ENCODE results near the gene MAN1B1.
"Not testable (repeated sequence)": the region's sequence is repeated elsewhere in the genome, so short reads cannot be mapped to it uniquely, and the experiment has no call there.

Gene MAN1B1

DNA sequence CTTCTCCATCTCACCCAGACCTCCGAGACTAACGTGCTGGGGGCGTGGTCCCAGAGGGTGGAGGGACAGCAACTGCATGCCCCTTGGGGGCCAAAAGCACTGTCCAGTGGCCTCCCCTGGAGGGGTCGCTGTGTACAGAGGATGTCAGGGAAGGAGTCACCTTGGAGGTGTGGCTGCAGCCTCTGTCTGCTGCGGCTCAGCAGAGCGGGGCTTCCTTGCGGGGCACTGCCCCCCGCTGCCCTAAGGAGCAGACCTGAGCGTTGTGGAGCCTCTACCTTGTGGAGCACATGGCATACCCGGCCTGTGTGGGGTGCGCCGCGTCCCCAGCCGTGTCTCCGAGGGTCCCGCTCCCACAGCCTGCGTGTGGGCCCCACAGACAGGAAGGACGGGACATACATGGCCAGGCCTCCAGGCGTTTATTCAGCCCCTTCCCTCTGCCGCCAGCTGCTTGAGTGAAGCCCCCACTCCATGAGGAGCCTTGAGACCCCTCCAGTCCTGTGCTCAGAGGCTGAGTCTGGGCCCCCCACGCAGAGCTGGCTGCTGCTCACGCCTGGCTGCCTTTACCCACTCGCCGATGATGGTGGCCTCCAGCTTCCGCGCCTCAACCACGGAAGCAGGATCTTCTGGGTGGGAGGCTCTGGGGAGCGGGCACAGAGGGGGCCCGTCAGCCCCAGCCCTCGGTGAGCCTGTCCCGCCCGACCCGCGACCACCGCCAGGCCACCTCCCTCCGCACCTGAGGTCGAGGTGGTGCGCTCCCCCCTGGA lies 23.5 kb downstream of the MAN1B1 start:
- in situ Hi-C loops (cut with HindIII; ENCODE audit: low sequenced_read_pairs), result no loop called here

DNA sequence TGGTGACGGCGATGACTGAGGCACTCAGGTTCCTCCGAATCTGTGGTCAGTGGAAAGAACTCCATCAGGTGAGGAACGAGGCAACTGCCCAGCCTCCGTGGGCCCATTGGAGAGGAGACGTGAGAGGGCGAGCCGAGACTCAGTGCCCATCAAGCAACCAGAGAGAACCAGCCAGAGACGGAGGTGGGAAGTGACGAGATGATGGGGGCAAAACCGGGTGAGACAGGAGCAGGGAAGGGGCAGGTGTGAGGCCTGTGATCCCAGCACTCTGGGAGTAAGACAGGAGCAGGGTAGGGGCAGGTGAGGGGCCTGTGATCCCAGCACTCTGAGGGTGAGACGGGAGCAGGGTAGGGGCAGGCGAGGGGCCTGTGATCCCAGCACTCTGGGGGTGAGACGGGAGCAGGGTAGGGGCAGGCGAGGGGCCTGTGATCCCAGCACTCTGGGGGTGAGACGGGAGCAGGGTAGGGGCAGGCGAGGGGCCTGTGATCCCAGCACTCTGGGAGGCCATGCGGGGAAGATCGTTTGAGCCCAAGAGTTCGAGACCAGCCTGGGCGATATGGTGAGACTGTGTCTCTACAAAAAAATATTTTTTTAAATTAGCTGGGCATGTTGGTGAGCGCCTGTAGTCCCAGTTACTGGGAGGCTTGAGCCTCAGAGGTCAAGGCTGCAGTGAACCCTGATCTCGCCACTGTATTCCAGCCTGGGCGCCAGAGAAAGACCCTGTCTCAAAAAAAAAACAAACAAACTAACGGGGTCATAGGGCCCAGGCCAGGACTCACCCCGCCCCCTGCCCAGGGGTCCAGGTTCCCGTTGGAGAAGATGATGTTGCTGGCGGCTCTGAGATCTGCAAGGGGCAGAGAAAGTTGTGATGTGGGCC lies 24.4 kb downstream of the MAN1B1 start:
- in situ Hi-C loops (cut with HindIII; ENCODE audit: low sequenced_read_pairs), result no loop called here

DNA sequence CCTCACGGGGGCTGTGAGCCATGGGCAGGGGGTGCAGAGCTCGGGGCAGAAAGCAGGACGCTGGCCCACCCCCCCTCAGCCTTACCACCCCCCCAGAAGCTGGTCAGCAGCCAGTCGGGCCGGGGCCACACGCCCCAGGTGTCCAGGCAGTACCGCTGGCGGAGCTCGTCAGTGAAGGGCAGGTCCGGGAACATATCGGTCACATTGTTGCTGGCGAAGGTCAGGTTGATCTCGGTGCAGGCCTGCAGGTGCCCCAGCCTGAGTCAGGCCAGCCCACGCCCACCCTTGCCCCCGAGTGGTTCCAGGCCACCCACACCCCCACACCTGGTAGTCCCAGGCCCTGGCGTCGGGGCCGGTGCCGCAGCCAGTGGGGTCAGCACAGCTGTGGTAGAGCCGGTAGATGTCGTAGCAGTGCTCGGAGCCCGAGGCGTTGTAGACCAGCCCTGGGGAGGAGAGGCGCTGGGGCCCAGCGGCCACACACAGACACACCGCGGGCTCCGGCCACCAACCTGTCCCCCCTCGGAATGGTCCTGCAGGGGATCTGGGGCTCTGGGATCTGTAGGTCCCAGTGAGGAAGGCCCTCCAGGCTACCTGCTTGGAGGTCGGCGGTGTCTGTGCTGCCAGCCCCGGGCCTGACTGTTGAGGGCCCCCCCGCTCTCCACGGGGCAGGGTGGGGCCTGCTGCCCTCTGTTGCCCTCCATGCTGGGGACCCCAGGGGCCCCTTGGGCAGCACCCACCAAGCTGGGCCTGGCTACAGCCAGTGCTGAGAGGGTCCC lies 25.2 kb downstream of the MAN1B1 start:
- in situ Hi-C loops (cut with HindIII; ENCODE audit: low sequenced_read_pairs), result no loop called here

DNA sequence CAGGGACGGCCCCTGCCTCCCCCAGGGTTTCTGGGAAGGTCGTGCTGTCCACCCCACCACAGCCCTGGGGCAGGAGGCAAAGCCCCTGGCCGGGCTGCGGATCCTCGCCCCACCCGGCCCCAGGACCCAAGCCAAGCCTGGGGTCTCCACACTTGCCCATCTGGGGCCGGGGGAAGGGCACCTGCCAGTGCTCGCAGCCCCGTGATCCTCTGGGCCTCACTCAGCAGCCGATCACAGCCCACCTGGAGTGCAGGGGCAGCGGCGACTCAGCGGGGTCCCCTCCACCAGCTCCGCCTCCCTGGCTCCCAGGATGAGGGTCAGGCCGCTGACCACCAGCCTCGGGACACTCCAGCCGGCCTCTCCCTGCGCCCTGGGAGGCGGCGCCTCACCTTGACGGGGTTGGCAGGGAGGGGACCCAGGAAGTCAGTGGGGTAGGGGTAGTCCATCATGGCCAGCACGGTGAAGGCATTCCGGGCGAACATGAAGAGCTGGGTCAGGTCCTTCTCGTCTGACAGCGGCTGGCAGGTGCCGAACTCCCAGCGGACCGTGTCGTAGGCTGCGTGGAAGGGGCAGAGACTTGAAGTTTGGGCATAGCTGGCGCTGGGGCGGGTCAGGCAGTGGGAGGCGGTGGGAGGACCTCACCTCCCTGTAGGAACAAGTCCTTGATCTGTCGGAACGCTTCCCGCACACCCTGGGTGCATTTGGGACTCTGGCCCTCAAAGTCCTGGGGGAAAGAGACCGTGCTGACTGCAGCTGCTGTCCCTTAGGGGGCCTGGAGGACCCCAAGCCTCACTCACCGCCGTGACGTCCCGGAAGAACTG lies 26.0 kb downstream of the MAN1B1 start:
- in situ Hi-C loops (cut with HindIII; ENCODE audit: low sequenced_read_pairs), result no loop called here

DNA sequence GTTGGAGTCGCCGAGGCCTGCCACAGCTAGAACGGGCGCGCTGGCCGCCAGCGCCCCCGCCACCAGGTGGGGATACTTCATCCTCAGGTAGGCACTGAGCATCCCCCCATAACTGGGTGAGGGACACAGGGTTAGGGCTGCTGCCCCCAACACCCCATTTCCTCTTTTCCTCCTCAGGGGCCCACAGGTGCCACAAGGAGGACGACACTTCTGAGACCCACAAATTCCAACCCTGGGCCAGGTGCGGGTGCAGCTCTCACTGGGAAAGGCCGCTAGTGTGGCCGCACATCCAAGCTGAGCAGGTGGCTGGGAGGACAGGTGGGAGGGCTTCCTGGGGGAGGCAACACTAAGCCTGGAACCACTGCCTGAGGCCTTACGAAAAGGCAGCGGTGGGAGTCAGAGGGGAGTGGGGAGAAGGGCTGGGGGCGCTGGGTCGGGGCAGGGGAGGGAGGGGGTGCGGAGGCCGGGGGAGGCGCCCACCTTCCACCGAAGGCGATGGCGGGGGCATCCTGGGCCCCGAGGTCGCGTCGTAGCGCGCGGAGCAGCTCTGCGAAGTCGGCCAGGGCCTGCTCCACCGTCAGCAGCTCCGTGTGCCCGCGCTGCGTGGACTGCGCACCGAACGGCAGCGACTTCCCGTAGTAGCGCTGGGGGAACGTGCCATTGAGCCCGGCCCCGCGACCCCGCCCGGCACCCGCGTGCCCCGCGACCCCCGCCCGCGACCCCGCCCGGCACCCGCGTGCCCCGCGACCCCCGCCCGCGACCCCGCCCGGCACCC lies 26.8 kb downstream of the MAN1B1 start:
- in situ Hi-C loops (cut with HindIII; ENCODE audit: low sequenced_read_pairs), result no loop called here

DNA sequence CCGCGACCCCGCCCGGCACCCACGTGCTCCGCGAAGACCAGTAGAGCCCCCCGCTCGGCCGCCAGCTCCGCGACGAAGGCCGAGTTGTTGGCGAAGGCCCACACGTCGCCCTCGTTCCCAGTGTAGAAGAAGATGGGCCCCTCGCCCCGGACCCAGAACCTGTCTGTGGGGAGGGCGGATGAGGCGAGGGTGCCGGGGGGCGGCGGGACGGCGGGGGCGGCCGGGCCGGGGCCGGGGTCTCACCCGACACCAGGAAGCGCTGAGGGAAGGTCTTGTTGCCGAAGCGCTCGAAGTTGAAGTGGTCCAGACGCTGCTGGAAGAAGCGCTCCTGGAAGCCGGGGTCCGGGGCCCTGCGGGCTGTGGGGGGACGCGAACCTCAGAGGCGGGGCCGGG lies 27.4 kb downstream of the MAN1B1 start:
- in situ Hi-C loops (cut with HindIII; ENCODE audit: low sequenced_read_pairs), result no loop called here

DNA sequence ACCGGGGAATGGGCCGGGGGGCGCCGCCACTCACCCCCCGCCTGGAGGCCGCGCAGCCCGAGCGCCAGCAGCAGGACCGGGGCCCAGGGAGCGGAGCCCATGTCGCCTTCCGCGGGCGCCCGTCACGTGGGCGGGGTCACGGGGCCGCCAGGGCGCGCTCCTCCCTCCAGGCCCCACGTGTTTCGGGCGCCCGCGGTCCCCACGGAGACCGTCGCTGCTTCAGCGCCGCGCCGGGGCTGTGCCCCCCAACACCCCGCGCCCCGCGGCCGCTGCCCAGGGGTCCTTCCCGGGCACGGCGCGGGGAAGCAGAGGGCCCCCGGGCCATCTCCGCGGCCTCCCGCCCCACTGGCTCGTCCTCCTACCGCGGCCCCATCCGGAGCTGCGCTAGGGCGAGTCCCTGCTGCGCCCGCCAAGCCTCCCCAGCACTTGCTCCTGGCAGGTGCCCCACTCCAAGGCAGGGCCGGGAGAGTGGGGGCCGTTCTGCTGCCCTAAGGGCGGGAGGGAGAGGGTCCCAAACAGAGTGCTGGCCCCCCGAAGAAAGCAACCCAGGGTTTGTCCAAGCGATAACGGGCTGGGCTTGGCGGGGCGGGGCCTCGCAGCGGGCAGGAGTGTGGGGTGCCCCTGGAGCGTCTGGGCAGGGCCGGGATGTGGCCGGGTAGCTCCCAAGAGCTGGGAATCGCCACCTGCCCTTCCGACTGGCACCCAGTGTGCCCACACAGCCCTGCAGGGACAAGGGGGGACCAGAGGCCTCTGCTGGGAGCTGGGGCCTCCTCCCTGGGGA lies 28.0 kb downstream of the MAN1B1 start, which contains the start of gene DPP7:
TSS of gene DPP7 (minus strand) at position 121 of the 781 bp plus-strand sequence. CDS start at position 101, 20 bp downstream.
- in situ Hi-C loops (cut with HindIII; ENCODE audit: low sequenced_read_pairs), result no loop called here

DNA sequence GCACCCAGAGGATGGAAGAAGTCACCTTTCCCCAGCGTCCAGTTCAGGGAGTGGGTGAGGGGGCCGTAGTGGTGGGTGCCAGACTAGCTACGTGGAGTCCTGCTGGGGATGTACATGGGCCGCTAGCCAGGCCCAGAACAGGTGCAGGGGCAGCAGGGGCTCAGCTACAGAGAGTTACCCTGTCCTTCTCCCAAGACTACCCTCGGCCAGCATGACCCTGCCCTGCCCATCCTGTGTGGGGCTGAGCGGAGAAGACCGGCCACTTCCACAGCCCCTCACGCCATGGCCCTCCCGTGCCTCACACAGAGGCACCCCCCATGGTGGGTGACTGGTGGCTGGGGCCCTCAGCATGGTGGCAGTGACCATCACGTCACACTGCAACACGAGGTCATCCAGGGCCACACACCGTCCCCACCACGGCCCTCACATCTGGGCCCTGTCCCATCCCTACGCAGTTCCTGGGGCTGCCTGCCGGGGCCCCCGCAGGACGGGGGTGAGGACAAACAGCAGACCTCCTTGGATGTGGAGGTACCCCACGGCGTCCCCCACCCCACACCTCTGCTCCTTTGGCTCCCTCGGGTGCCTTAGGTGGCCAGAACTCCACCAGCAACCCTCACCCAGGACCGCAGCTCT lies 28.7 kb downstream of the MAN1B1 start:
- in situ Hi-C loops (cut with HindIII; ENCODE audit: low sequenced_read_pairs), result no loop called here

DNA sequence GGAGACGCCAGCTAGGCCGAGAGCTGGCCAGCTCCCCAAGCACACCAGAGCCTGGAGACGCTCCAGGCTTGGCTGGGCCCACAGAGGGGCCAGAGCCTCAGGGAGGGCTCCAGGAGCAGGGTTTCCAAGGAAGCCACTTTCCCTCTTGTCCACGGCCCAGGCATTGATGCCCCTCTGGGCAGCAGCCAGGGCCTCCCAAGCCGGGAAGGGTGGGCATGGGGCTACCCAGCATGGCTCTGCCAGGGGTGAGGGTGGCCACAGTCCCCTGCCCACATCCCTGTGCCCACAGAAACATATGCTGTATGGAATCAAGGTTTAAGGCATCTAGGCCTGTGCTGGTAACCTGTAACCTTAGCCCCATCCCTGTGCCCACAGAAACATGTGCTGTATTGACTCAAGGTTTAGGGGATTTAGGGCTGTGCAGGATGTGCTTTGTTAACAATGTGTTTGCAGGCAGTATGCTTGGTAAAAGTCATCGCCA lies 29.3 kb downstream of the MAN1B1 start:
- in situ Hi-C loops (cut with HindIII; ENCODE audit: low sequenced_read_pairs), result no loop called here

DNA sequence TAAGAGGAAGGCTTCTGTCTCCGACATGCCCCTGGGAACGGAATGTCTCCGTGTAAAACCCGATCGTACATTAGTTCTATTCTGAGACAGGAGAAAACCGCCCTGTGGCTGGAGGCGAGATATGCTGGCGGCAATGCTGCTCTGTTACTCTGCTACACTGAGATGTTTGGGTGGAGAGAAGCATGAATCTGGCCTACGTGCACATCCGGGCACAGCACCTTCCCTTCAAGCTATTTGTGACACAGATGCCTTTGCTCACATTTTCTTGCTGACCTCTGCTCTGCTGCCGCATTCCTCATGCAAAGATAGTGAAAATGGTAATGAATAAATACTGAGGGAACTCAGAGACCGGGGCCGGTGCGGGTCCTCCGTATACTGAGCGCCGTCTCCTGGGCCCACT lies 29.9 kb downstream of the MAN1B1 start:
- in situ Hi-C loops (cut with HindIII; ENCODE audit: low sequenced_read_pairs), result no loop called here

DNA sequence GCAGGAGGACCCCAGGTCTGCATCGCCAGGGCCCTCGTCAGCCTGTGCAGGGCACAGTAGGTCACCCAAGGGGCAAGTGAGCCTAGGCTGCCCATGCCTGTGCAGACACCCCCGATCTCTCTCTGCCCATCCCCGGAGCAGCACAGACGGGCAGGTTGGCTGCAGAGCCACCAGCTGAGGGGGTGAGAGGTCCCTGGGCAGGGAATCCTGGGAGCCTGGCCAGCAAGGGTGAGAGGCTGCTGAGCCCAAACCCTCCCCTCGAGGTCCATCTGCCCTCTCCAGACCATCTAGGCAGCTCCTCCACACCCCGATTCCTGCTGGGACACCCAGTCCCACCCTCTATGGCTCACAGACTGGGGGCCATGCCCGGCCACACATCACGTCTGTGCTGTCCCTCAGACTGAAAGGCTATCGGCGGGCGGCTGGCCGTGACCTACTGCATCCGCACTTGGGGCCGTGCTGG lies 30.5 kb downstream of the MAN1B1 start:
- in situ Hi-C loops (cut with HindIII; ENCODE audit: low sequenced_read_pairs), result no loop called here

DNA sequence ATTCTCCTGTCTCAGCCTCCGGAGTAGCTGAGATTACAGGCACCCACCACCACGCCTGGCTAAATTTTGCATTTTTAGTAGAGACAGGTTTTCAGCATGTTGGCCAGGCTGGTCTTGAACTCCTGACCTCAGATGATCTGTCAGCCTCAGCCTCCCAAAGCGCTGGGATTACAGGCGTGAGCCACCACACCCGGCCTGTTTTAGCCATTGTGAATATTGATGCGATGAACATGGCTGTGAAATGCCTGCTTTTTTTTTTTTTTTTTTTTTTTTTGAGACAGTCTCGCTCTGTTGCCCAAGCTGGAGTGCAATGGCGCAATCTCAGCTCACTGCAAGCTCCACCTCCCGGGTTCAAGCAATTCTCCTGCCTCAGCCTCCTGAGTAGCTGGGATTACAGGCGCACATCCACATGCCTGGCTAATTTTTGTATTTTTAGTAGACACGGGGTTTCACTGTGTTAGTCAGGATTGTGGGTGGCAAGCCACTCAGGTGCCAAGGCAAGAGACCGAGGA lies 31.4 kb downstream of the MAN1B1 start:
- in situ Hi-C loops (cut with HindIII; ENCODE audit: low sequenced_read_pairs), result not testable (repeated sequence)

DNA sequence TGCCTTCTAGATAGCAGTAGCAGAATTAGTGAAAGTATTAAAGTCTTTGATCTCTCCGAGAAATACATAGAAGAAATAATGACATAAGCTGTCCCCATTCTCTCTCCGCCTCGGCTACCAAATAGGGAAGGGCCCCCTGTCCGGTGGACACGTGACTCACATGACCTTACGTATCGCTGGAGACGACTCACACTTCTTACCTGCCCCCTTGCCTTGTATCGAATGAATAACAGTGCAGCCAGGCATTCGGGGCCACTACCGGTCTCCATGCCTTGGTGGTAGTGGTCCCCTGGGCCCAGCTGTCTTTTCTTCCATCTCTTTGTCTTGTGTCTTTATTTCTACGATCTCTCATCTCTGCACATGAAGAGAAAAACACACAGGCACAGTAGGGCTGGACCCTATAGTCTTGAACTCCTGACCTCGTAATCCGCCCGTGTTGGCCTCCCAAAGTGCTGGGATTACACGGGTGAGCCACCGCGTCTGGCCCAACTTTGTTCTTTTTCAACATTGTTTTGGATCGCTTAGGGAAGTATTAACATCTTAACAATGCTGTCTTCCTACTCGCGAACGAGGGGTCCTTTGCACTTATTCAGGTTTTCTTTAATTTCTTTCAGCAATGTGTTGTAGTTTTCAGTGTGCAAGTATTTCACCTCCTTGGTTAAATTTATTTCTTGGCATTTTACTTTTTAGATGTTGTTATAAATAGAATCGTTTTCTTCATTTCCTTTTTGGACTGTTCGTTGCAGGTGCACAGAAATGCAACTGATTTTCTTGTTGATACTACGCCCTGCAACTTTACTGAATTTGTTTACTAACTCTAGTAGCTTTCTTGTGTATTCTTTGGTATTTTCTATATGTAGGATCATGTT lies 35.4 kb downstream of the MAN1B1 start:
- in situ Hi-C loops (cut with HindIII; ENCODE audit: low sequenced_read_pairs), result not testable (repeated sequence)

DNA sequence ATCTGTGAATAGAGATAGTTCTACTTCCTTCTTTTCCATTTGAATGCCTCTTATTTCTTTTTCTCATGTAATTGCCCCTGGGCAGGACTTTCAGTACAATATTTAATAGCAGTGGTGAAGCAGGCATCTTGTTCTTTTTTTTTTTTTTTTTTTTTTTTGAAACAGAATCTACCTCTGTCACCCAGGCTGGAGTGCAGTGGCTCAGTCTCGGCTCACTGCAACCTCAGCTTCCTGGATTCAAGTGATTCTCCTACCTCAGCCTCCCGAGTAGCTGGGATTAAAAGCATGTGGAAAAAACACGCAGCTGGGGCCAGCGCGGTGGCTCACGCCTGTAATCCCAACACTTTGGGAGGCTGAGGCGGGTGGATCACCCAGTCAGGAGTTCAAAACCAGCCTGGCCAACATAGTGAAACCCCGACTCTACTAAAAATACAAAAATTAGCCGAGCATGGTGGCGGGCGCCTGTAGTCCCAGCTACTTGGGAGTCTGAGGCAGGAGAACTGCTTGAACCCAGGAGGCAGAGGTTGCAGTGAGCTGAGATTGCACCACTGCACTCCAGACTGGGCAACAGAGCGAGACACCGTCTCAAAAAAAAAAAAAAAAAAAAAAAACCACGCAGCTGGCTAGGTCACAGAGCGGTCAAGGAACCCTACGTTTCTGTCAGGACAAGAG lies 36.1 kb downstream of the MAN1B1 start:
- in situ Hi-C loops (cut with HindIII; ENCODE audit: low sequenced_read_pairs), result not testable (repeated sequence)

DNA sequence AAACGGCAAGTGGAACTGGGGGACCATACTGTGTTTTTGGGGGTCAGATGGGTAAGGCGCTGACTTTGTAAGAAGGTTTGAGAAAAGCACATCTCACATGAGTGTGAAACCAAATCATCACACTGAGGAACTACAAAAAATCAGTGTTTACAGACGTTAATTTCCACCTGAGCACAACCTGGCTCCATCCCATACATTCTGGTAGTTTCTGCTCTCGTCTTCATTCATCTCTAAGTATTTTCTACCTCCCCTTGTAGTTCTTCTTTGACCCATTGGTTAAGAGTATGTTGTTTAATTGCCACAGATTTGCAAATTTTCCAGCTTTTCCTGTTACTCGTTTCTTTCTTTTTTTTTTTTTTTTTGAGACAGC lies 36.7 kb downstream of the MAN1B1 start:
- in situ Hi-C loops (cut with HindIII; ENCODE audit: low sequenced_read_pairs), result no loop called here

DNA sequence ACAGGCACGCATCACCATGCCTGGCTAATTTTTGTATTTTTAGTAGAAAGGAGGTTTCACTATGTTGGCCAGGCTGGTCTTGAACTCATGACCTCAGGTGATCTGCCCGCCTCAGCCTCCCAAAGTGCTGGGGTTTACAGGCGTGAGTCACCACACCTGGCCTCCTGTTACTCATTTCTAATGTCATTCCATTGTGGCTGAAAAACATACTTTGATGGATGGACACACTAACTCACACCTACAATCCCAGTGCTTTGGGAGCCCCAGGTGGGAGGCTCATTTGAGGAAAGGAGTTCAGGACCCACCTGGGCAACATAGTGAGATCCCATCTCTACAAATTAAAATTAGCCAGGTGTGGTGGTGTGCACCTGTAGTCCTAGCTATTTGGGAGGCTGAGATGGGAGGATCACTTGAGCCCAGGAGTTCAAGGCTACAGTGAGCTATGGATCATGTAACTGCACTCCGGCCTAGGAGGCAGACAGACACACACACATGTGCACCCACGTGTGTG lies 37.2 kb downstream of the MAN1B1 start:
- in situ Hi-C loops (cut with HindIII; ENCODE audit: low sequenced_read_pairs), result not testable (repeated sequence)

Measured in endothelial cell of hepatic sinusoid (primary cell).